Ammon's horn (tissue), 1 donor: ENCODE data around the gene PSPN.

Experiments used
- DNase-seq: peaks from one replicate; pipeline ENCODE4 v3.0.0-alpha.2; 2016; ENCODE audit warnings: low spot score

The PSPN gene

GRCh38 chr19:6325614-6326013, 50.1 kb downstream of the PSPN start:
- DNase-seq, result no peak
